A549 (cell line): ENCODE measurements around the gene TMEM217.

Experiments used
- CHD4 ChIP-seq: fragments of 200-600 bp; sonication (generic); IDR thresholded peaks from 2 replicates; pipeline ENCODE4 v1.6.1; 2016; ENCODE audit warnings: antibody characterized with exemption, mild to moderate bottlenecking, borderline replicate concordance
- CTCF ChIP-seq: fragments of >200 bp; sonication (Bioruptor Twin); formaldehyde crosslinking; IDR thresholded peaks from 3 replicates; pipeline ENCODE4 v1.5.1; 2016
- ELK1 ChIP-seq: fragments of 150-350 bp; IDR thresholded peaks from 2 replicates; pipeline ENCODE4 v1.6.1; 2014; ENCODE audit warnings: low read depth, mild to moderate bottlenecking, low read length
- EP300 ChIP-seq, 2 experiments: fragments of >200 bp; sonication (Bioruptor Twin); formaldehyde crosslinking; IDR thresholded peaks; 2 replicates in 1 of 2; 3 replicates in 1 of 2; pipeline ENCODE4 v1.6.1; 2016 to 2017
- HOXB13 ChIP-seq: fragments of 250-450 bp; sonication (Bioruptor Pico); IDR thresholded peaks from 2 replicates; pipeline ENCODE4 v1.5.0; 2020; ENCODE audit warnings: low read depth, mild to moderate bottlenecking, moderate library complexity
- JUNB ChIP-seq: fragments of >200 bp; sonication (Bioruptor Twin); formaldehyde crosslinking; IDR thresholded peaks from 2 replicates; pipeline ENCODE4 v1.6.1; 2016
- MAFK ChIP-seq: fragments of 450-650 bp; IDR thresholded peaks from 2 replicates; pipeline ENCODE4 v1.6.1; 2014; ENCODE audit not compliant: partially characterized antibody
- POLR2A ChIP-seq: IDR thresholded peaks from 2 replicates; pipeline ENCODE4 v1.6.1; 2012; ENCODE audit warnings: mild to moderate bottlenecking, low read length
- POLR2AphosphoS2 ChIP-seq: conservative IDR thresholded peaks from 2 replicates; pipeline ENCODE4 v1.6.1; 2012; ENCODE audit warnings: low read length, improper control_type of control experiment, inconsistent platforms
- RAD21 ChIP-seq, 2 experiments: fragments of >200 bp in 1 of 2; sonication (Bioruptor Twin) in 1 of 2; formaldehyde crosslinking in 1 of 2; IDR thresholded peaks in 1 of 2; conservative IDR thresholded peaks in 1 of 2; 2 replicates in 1 of 2; 3 replicates in 1 of 2; pipeline ENCODE4 v1.6.1; 2012 to 2018; ENCODE audit warnings: inconsistent platforms in 1 of 2
- REST ChIP-seq: fragments of 200-600 bp; sonication (generic); IDR thresholded peaks from 2 replicates; pipeline ENCODE4 v1.6.1; 2016; ENCODE audit warnings: antibody characterized with exemption, mild to moderate bottlenecking, moderate library complexity
- RFX5 ChIP-seq: fragments of 450-650 bp; IDR thresholded peaks from 2 replicates; pipeline ENCODE4 v1.7.1; 2014; ENCODE audit warnings: antibody characterized with exemption, mild to moderate bottlenecking, moderate library complexity
- RNF2 ChIP-seq: fragments of 200-600 bp; sonication (generic); IDR thresholded peaks from 2 replicates; pipeline ENCODE4 v1.6.1; 2016; ENCODE audit warnings: low read depth, mild to moderate bottlenecking, antibody characterized with exemption, moderate library complexity, borderline replicate concordance
- SMC3 ChIP-seq: fragments of >200 bp; sonication (Bioruptor Twin); formaldehyde crosslinking; IDR thresholded peaks from 3 replicates; pipeline ENCODE4 v1.6.1; 2018; ENCODE audit warnings: inconsistent platforms

- TF ChIP-seq SMC3 (no peak), JUNB (no peak), CTCF (no peak), EP300 (IDR thresholded peaks at IDR 0.05) (no peak), POLR2A (no peak), POLR2AphosphoS2 (no peak), RAD21 (conservative IDR thresholded peaks at IDR 0.05 in 1 of 2, IDR thresholded peaks at IDR 0.05 in 1 of 2) (no peak), CHD4 (no peak), RFX5 (no peak), REST (no peak), RNF2 (no peak), HOXB13 (no peak), ELK1 (no peak), MAFK (no peak)
These were observed 17.4 kb upstream of the TMEM217 start for GRCh38 chr6:37275350-37275749.
